ENCODE results near the gene ELAC2.

Gene ELAC2

DNA sequence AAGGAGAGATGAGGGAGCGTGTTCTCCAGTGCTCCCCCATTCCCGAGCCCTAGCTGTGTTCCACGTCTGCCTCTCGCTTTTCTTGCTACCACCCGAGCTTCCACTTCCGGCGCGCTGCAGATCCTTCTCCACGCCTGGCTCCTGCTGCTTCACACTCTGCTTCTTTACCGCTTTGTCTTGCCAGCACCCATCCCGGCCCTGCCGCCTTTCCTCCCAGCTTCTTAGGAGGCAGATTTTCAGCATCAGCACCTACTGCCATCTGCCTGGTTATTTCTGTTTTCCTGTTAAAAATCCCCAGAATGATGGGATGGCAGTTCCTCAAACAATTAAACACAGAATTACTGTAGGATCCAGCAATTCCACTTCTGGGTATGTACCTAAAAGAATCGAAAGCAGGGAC lies 64.7 kb downstream of the ELAC2 start:
- DNase-seq (ENCODE audit: low read depth): no peak

DNA sequence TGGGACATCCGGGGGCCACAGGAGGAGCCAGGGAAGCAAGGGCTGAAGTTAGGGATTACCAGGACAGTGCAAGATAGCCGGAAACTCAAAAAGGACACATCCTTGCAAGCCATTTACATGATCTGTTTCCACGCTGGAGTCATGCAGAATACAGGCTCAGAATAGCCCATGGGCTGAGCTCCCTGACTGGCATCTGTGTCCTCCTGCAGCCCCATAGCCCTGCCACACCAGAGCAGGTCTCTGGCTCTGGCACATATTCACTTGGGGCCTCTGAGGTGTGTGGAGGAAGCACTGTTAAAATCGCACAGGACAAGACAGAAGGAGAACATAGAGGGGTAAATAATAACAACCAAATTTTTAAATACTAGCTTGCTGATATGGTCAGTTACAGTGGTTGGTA lies 65.8 kb downstream of the ELAC2 start:
- DNase-seq (ENCODE audit: low read depth): no peak

GRCh38 chr17:12947047-12947446 lies 70.8 kb downstream of the ELAC2 start:
- DNase-seq (ENCODE audit: low read depth): no peak
